GM23248 (cell line): ENCODE results near the gene EFL1.
"Not testable (repeated sequence)": the region's sequence is repeated elsewhere in the genome, so short reads cannot be mapped to it uniquely, and the experiment has no call there.

Experiments
- EZH2 ChIP-seq: fragments of 200-600 bp; sonication (generic); IDR thresholded peaks from 2 replicates; pipeline ENCODE4 v1.6.1; 2018; ENCODE audit warnings: antibody characterized with exemption, mild to moderate bottlenecking; ENCODE audit not compliant: insufficient read depth, poor library complexity, severe bottlenecking
- EZH2phosphoT487 ChIP-seq: fragments of 200-600 bp; sonication (generic); IDR thresholded peaks from 2 replicates; pipeline ENCODE4 v1.6.1; 2018; ENCODE audit warnings: antibody characterized with exemption, moderate library complexity, mild to moderate bottlenecking, low read depth; ENCODE audit not compliant: insufficient read depth

DNA sequence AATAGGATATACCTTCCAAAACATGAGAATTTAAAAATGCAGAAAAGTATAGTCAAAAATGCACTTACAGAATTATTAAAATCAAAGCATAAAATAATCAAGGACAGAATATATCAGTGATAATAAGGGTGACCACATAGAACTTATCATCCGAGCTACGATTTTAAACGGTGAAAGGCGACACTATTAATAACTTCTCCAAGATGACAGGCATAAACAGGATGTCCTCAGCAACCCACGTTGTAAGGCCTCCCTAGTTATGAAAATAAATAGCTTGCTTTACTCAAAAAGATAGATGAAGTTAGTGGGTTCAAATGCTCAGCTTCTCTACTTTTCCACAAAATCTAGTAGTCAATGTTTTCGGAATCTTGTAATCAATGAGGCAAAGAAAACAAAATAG is 68.0 kb downstream of the EFL1 start:
- not testable (repeated sequence) for TF ChIP-seq EZH2, EZH2phosphoT487
